Endothelial cell of umbilical vein (primary cell): ENCODE results near the gene AGFG2.

Source experiments
- CTCF ChIP-seq, 2 donors: IDR thresholded peaks; 1 replicate in 1 of 2; 2 replicates in 1 of 2; pipeline ENCODE4 v1.5.1; 2011; ENCODE audit warnings: low read length in 2 of 2, mild to moderate bottlenecking in 2 of 2, moderate library complexity in 2 of 2, control low read depth in 1 of 2, inconsistent platforms in 1 of 2, low read depth in 1 of 2; ENCODE audit not compliant: insufficient read depth in 1 of 2; ENCODE audit errors: extremely low read depth in 1 of 2
- JUN ChIP-seq: IDR thresholded peaks from 2 replicates; pipeline ENCODE4 v1.6.1; 2011; ENCODE audit warnings: borderline replicate concordance, low read depth; ENCODE audit not compliant: insufficient read length, insufficient read depth
- MYC ChIP-seq: IDR thresholded peaks from one replicate; pipeline ENCODE4 v1.6.1; 2011; ENCODE audit warnings: mild to moderate bottlenecking, low read depth, low read length
- POLR2A ChIP-seq: IDR thresholded peaks from 2 replicates; pipeline ENCODE4 v1.6.1; 2012; ENCODE audit warnings: low read depth, mild to moderate bottlenecking, control low read depth, low read length

GRCh38 chr7:100568176-100568895 lies 29.3 kb downstream of the AGFG2 start:
- TF ChIP-seq CTCF (IDR thresholded peaks at IDR 0.05; ENCODE audit: extremely low read depth in 1 of 2, insufficient read depth in 1 of 2, low read depth in 1 of 2, low read length in 2 of 2) (no peak), MYC (no peak), JUN (no peak), POLR2A (peak; percentile 16)
